Peyer's patch (tissue), 4 donors: ENCODE data around the gene BSG.

Experiments
- POLR2A ChIP-seq, 2 donors: fragments of 450-650 bp; IDR thresholded peaks; one replicate each; pipeline ENCODE4 v1.5.1; 2017; ENCODE audit warnings: antibody characterized with exemption in 2 of 2, mild to moderate bottlenecking in 2 of 2, moderate library complexity in 2 of 2
- TF ChIP-seq, protein P1 (sequence below), 6 experiments: fragments of 450-650 bp in 4 of 6; fragments of 200-600 bp in 2 of 6; sonication (generic) in 1 of 6; IDR thresholded peaks; one replicate each; pipeline ENCODE4 v1.5.1; 2017 to 2019; ENCODE audit warnings: antibody characterized with exemption in 6 of 6, mild to moderate bottlenecking in 3 of 6, moderate library complexity in 1 of 6

DNA sequence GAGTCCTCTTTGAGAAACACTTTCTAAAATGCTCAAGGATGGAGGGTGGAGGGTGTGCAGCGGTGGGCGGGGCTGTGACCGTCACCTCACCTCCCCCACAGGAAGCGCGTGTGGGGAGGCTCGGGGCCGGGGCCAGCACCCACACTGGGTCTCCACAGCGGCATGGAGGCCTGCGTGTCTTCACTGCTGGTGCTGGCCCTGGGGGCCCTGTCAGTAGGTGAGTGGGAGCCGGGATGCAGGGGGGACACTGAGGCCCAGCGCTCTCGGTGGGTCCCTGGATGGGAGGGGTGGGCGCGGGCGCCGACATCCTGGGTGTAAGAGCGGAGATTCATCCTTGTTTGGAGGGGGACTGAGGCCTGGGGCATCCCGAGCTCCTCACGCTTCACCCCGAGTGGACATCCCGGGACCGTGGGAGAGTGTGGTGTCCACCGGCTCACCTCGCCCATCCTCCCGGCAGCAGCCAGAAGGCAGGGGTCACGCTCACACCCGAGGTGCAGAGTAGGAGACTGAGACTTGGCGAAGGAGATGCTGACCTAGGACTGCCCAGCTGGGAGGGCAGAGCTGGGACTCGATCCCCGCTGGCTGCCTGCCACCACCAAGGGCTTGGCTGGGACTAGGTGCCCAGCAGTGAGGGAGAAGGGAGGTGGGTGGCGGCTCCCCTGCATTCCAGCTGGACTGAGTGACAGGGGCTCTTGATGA, 28.3 kb upstream of the BSG start, which contains the start of gene GZMM:
- TF ChIP-seq, protein P1, sequence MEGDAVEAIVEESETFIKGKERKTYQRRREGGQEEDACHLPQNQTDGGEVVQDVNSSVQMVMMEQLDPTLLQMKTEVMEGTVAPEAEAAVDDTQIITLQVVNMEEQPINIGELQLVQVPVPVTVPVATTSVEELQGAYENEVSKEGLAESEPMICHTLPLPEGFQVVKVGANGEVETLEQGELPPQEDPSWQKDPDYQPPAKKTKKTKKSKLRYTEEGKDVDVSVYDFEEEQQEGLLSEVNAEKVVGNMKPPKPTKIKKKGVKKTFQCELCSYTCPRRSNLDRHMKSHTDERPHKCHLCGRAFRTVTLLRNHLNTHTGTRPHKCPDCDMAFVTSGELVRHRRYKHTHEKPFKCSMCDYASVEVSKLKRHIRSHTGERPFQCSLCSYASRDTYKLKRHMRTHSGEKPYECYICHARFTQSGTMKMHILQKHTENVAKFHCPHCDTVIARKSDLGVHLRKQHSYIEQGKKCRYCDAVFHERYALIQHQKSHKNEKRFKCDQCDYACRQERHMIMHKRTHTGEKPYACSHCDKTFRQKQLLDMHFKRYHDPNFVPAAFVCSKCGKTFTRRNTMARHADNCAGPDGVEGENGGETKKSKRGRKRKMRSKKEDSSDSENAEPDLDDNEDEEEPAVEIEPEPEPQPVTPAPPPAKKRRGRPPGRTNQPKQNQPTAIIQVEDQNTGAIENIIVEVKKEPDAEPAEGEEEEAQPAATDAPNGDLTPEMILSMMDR (IDR thresholded peaks at IDR 0.05), result no peak
- no peak for TF ChIP-seq POLR2A (IDR thresholded peaks at IDR 0.05)
